Right cardiac atrium (tissue), 5 donors: ENCODE data around the gene PCDHA6. TPM values are rescaled to one million over a fixed set of nuclear protein-coding genes. Genes with fewer than 3 reads are reported as not detected.
"Not testable (repeated sequence)": the region's sequence is repeated elsewhere in the genome, so short reads cannot be mapped to it uniquely, and the experiment has no call there.

ENCODE experiments used
- ATAC-seq, 2 donors: fragments of 200-7000 bp; cut with Tn5 transposase; one replicate each; pipeline versions ENCODE4 v1.8.0 to v1.9.1; 2020; ENCODE audit warnings: moderate library complexity in 2 of 2, mild to moderate bottlenecking in 1 of 2
- DNase-seq, 3 donors: peaks; one replicate each; pipeline ENCODE4 v3.0.0-alpha.2; 2020
- H3K27ac ChIP-seq: one replicate; pipeline ENCODE4 v1.5.1; 2013; ENCODE audit warnings: mild to moderate bottlenecking, low read length, control low read depth, moderate library complexity
- H3K27me3 ChIP-seq: one replicate; pipeline ENCODE4 v1.6.1; 2013; ENCODE audit not compliant: control insufficient read depth, insufficient read depth
- H3K4me1 ChIP-seq: one replicate; pipeline ENCODE4 v1.6.1; 2013; ENCODE audit warnings: low read length; ENCODE audit not compliant: control insufficient read depth, insufficient read depth
- H3K4me3 ChIP-seq: one replicate; pipeline ENCODE4 v1.5.1; 2013; ENCODE audit warnings: low read length, control low read depth
- H3K9me3 ChIP-seq: one replicate; pipeline ENCODE4 v1.6.1; 2013; ENCODE audit warnings: low read length; ENCODE audit not compliant: control insufficient read depth
- WGBS: extraction: QIAGEN DNeasy Blood & Tissue Kit; methylation state at CpG from one replicate; pipeline ENCODE4 v1.1.7; 2013; 5-methylcytosine and 5-hydroxymethylcytosine counted together
- intact Hi-C, 4 donors: fragments of 100-400 bp; cut with DNase I; formaldehyde crosslinking; loops; one replicate each; pipeline versions ENCODE4 v1.11.0 to v1.14.0; 2022 to 2023
- polyA plus RNA-seq: library from polyadenylated mRNA; stranded (reverse); fragments of 200-250 nt; gene quantifications from one replicate; pipeline ENCODE4 v1.2.3, GENCODE V29; 2013
- total RNA-seq, 4 donors: library from RNA; stranded (reverse); fragmentation: NEBNext Ultra II Directional; extraction: Animal tissue kit (Norgen Biotek cat#: 25700); gene quantifications; one replicate each; pipeline ENCODE4 v1.2.1, GENCODE V29; 2021
- donor health status: healthy with polysubstance abuse.
- donor health status: DM: no; HTN: yes; CAD: no.
- donor health status: DM: no; HTN: no; CAD: no.
- donor health status: DM: no; HTN: yes; CAD: no; lungs with severe emphysema.
- donor health status: DM: yes; HTN: yes; CAD: no.

Gene PCDHA6
- total and polyA plus RNA-seq, 5 donors: 0.07 to 0.20 (median 0.11) TPM; not detected in 1

GRCh38 chr5:140848139-140849102, 20.7 kb downstream of the PCDHA6 start, which contains the start of gene PCDHA9:
PCDHA9 (plus strand) TSS chr5:140848382; CDS start chr5:140848496, 114 bp downstream.
- DNase-seq, ATAC-seq, H3K27me3 ChIP-seq, H3K4me3 ChIP-seq, H3K9me3 ChIP-seq, H3K4me1 ChIP-seq, intact Hi-C loops, H3K27ac ChIP-seq: not testable (repeated sequence)
- 14% methylated on average over 45 of the region's 48 CpGs for WGBS

DNA sequence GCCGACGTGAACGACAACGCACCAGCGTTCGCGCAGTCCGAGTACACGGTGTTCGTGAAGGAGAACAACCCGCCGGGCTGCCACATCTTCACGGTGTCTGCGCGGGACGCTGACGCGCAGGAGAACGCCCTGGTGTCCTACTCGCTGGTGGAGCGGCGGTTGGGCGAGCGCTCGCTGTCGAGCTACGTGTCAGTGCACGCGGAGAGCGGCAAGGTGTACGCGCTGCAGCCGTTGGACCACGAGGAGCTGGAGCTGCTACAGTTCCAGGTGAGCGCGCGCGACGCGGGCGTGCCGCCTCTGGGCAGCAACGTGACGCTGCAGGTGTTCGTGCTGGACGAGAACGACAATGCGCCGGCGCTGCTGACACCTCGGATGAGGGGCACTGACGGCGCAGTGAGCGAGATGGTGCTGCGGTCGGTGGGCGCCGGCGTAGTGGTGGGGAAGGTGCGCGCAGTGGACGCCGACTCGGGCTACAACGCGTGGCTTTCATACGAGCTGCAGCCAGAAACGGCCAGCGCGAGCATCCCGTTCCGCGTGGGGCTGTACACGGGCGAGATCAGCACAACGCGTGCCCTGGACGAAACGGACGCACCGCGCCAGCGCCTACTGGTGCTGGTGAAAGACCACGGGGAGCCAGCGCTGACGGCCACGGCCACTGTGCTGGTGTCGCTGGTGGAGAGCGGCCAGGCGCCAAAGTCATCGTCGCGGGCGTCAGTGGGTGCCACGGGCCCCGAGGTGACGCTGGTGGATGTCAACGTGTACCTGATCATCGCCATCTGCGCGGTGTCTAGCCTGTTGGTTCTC, 22.3 kb downstream of the PCDHA6 start:
- H3K4me3 ChIP-seq, H3K9me3 ChIP-seq, intact Hi-C loops, H3K4me1 ChIP-seq, H3K27ac ChIP-seq, H3K27me3 ChIP-seq, ATAC-seq: not testable (repeated sequence)
- 33% methylated on average over 101 of the region's 101 CpGs for WGBS
- DNase-seq: peak in 1 of 3 donors; percentile 42

DNA sequence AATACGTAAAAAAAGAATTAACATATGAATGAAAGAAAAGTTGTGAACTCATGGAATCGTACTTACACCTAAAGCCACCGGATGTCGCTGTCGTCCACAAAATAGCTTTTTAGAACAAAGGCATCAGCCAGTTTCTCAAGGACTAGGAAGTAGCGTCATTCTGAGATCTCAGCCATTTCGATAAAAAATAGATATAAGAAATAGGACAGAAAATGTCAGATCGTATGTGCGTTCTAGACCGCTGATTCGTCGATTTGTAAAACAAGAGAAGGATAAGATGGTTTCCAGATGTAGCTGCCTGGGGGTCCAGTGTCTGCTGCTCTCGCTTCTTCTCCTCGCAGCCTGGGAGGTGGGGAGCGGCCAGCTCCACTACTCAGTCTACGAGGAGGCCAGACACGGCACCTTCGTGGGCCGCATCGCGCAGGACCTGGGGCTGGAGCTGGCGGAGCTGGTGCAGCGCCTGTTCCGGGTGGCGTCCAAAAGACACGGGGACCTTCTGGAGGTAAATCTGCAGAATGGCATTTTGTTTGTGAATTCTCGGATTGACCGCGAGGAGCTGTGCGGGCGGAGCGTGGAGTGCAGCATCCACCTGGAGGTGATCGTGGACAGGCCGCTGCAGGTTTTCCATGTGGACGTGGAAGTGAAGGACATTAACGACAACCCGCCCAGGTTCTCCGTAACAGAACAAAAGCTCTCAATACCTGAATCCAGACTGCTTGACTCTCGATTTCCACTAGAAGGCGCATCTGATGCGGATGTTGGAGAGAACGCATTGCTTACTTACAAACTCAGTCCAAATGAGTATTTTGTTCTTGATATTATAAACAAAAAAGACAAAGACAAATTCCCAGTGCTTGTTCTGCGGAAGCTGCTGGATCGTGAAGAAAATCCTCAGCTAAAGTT, 28.3 kb downstream of the PCDHA6 start, which contains the start of gene PCDHA10:
PCDHA10 (plus strand) TSS at position 126 of the 903 bp plus-strand sequence; CDS start at position 278, 152 bp downstream.
- ATAC-seq: no peak
- peak in 1 of 3 donors; percentile 40 for DNase-seq
- Histone ChIP-seq H3K27me3 (no peaks in the 10 kb centered on the region), H3K4me1 (no peaks in the 10 kb centered on the region), H3K4me3 (no peak within 1 kb of the TSS), H3K27ac (no peak within 1 kb of the TSS), H3K9me3 (no peaks in the 10 kb centered on the region)
- WGBS: 16% methylated on average over 44 of the region's 44 CpGs
- intact Hi-C loops: no loop called here

DNA sequence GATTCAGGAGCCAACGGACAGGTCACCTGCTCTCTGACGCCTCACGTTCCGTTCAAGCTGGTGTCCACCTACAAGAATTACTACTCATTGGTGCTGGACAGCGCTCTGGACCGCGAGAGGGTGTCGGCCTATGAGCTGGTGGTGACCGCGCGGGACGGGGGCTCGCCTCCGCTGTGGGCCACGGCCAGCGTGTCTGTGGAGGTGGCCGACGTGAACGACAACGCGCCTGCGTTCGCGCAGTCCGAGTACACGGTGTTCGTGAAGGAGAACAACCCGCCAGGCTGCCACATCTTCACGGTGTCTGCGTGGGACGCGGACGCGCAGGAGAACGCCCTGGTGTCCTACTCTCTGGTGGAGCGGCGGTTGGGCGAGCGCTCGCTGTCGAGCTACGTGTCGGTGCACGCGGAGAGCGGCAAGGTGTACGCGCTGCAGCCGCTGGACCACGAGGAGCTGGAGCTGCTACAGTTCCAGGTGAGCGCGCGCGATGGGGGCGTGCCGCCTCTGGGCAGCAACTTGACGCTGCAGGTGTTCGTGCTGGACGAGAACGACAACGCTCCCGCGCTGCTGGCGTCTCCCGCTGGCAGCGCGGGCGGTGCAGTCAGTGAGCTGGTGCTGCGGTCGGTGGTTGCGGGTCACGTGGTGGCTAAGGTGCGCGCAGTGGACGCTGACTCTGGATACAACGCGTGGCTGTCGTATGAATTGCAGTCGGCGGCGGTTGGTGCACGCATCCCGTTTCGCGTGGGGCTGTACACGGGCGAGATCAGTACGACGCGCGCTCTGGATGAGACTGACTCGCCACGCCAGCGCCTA, 29.6 kb downstream of the PCDHA6 start:
- no peak for ATAC-seq
- intact Hi-C loops: no loop called here
- Histone ChIP-seq H3K4me1 (no peaks in the 10 kb centered on the region), H3K27ac (no peak overlapping the region), H3K9me3 (peaks cover 2% of the 10 kb centered on the region), H3K4me3 (no peak overlapping the region), H3K27me3 (no peaks in the 10 kb centered on the region)
- no peak for DNase-seq
- 45% methylated on average over 94 of the region's 94 CpGs for WGBS

DNA sequence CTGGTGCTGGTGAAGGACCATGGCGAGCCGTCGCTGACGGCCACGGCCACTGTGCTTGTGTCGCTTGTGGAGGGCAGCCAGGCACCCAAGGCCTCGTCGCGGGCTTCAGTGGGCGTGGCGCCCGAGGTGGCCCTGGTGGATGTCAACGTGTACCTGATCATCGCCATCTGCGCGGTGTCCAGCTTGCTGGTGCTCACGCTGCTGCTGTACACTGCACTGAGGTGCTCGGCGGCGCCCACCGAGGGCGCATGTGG, 30.2 kb downstream of the PCDHA6 start:
- Histone ChIP-seq H3K4me1 (no peaks in the 10 kb centered on the region), H3K9me3 (peaks cover 2% of the 10 kb centered on the region), H3K27ac (no peak overlapping the region), H3K27me3 (no peaks in the 10 kb centered on the region), H3K4me3 (no peak overlapping the region)
- WGBS: 53% methylated on average over 22 of the region's 22 CpGs
- ATAC-seq (no peak), DNase-seq (peak in 1 of 3 donors; percentile 45)
- intact Hi-C loops: no loop called here

- ATAC-seq (no peak), DNase-seq (no peak)
- intact Hi-C loops: no loop called here
- H3K4me1 ChIP-seq: no peaks in the 10 kb centered on the region
- no peaks in the 10 kb centered on the region for H3K27me3 ChIP-seq
- WGBS: 32% methylated on average over 76 of the region's 76 CpGs
- H3K4me3 ChIP-seq: no peak overlapping the region
- no peak overlapping the region for H3K27ac ChIP-seq
- H3K9me3 ChIP-seq: peaks cover 2% of the 10 kb centered on the region
Observed at GRCh38 chr5:140862441-140863295, 34.9 kb downstream of the PCDHA6 start.

GRCh38 chr5:140868721-140869554, 41.2 kb downstream of the PCDHA6 start, which contains the start of gene PCDHA11:
PCDHA11 (plus strand) TSS chr5:140868957; CDS start chr5:140869104, 147 bp downstream.
- H3K27me3 ChIP-seq: no peaks in the 10 kb centered on the region
- no peak for ATAC-seq
- DNase-seq: no peak
- peaks cover 9% of the 10 kb centered on the region for H3K9me3 ChIP-seq
- intact Hi-C loops: no loop called here
- no peaks in the 10 kb centered on the region for H3K4me1 ChIP-seq
- no peak within 1 kb of the TSS for H3K4me3 ChIP-seq
- no peak within 1 kb of the TSS for H3K27ac ChIP-seq
- 13% methylated on average over 41 of the region's 41 CpGs for WGBS

DNA sequence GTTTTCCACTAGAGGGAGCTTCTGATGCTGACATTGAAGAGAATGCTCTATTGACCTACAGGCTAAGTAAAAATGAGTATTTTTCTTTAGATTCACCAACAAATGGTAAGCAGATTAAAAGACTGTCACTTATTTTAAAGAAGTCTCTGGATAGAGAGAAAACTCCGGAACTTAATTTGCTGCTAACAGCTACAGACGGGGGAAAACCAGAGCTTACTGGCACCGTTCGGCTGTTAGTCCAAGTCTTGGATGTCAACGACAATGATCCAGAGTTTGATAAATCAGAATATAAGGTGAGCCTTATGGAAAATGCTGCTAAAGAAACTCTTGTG, 41.8 kb downstream of the PCDHA6 start:
- no peak overlapping the region for H3K4me3 ChIP-seq
- DNase-seq: no peak
- H3K4me1 ChIP-seq: no peaks in the 10 kb centered on the region
- ATAC-seq: no peak
- 42% methylated on average over 5 of the region's 5 CpGs for WGBS
- intact Hi-C loops: no loop called here
- H3K9me3 ChIP-seq: peaks cover 9% of the 10 kb centered on the region
- H3K27ac ChIP-seq: no peak overlapping the region
- H3K27me3 ChIP-seq: no peaks in the 10 kb centered on the region
